Activated gamma-delta T cell (primary cell): ENCODE measurements around the gene SMARCC1.
"Not testable (repeated sequence)": the region's sequence is repeated elsewhere in the genome, so short reads cannot be mapped to it uniquely, and the experiment has no call there.

Source experiments
- DNase-seq: peaks from one replicate; lab custom pipeline; 2025; lab: John Stamatoyannopoulos, UW

The SMARCC1 gene

DNA sequence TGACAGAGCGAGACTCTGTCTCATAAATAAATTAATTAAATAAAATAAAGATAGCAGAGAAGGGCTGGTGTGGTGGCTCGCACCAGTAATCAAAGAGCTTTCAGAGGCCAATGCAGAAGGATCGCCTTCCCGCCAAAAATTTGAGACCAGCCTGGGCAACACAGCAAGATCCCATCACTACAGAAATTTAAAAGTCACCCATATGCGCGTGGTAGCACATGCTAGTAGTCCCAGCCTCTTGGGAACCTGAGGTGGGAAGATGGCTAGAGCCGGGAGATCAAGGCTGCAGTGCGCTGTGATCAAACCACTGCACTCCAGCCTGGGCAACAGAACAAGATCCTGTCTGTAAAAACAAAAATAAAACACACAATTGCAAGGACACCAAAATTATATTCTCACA is 9.6 kb downstream of the SMARCC1 start:
- no peak for DNase-seq

DNA sequence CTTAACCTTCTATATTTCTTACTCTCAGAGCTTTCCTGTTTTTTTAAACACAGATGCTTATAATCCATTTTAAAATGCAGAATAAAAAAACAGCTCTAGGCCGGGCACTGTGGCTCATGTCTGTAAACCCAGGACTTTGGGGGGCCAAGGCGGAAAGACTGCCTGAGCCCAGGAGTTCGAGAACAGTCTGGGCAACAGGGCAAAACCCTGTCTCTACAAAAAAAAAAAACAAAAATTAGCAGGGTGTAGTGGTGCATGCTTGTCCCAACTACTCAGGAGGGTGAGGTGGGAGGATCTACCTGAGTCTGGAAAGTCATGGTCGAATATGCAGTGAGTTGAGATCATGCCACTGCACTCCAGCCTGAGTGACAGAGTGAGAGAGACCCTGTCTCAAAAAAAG is 15.5 kb downstream of the SMARCC1 start:
- DNase-seq, result no peak

DNA sequence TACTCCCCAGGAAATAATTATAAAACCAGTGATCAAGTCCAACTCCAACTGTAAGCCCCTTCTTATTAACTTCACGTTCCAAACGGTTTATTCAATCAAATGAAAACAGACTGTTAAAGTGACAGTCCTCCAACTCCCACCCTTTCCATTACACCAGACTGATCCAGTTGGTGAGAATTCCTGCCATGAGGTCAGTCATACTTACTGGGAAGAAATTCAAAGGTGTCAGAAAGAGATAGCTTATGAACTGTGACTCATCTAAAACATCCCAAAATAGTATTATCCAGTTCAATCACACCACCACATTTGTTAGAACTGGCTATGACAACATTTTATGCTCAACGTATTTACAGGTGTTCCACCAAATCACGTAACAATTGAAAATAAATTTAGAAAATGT is 19.5 kb downstream of the SMARCC1 start:
- DNase-seq, result no peak

DNA sequence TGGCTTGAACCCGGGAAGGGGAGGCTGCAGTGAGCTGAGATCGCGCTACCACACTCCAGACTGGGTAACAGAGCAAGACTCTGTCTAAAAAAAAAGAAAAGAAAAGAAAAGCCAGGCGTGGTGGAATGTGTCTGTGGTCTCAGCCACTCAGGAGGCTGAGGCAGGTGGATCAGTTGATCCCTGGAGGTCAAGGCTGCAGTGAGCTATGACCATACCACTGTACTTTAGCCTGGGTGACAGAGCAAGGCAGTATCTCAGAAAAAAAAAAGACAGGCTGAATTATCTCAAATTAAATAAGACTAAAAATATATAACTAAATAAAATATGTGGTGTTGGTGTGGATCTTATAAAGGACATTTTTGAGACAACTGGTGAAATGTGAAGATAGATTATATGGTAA is 20.6 kb downstream of the SMARCC1 start:
- no peak for DNase-seq

DNA sequence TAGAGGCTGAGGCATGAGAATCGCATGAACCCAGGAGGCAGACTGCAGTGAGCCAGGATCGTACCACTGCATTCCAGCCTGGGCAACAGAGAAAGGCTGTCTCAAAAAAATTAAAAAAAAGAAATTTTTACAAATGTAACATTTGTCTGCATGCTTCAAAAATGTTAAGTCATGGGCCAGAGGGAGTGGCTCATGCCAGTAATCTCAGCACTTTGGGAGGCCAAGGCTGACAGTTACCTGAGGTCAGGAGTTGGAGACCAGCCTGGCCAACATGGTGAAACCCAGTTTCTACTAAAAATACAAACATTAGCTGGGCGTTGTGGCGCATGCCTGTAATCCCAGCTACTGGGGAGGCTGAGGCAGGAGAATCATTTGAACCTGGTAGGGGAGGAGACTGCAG is 21.5 kb downstream of the SMARCC1 start:
- DNase-seq, result not testable (repeated sequence)

DNA sequence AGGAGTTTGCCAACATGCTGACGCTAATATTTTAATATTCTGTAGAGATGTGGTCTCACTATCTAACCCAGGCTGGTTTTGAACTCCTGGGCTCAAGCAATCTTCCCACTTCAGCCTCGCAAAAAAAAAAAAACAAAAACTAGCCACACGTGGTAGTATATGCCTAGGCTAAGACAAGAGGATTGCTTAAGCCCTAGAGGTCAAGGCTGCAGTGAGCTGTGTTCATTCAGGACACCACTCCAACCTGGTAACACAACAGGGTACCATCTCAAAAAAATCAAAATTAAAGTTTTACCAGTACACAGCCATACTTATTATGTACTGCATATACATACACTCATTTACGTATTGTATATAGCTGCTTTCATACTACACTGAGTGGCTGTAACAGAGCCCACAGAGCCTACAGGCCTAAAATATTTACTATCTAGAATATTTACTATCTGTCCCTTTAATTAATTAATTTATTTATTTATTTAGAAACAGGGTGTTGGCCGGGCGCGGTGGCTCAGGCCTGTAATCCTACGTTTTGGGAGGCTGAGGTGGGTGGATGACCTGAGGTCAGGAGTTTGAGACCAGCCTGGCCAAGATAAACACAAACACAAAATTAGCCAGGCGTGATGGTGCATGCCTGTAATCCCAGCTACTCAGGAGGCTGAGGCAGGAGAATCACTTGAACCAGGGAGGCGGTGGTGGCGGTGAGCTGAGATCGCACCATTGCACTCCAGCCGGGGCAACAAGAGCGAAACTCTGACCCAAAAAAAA is 23.2 kb downstream of the SMARCC1 start:
- DNase-seq, result no peak

DNA sequence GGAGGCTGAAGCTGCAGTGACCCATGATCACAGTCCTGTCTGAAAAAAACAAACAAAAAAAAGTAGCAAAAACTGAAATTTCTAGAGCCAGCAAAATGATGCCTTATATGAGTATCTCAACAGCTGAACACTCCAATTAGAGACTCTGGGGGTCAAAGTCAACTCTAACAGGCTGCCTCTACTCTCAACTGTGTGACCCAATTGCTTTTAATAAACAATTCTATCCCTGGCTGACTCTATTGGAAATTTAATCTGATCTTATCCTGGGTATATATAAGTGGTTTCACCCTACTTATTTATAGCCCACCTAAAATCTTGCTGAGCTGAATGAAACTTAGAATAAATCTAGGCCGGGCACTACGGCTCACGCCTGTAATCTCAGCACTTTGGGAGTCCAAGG is 29.0 kb downstream of the SMARCC1 start:
- DNase-seq, result no peak

DNA sequence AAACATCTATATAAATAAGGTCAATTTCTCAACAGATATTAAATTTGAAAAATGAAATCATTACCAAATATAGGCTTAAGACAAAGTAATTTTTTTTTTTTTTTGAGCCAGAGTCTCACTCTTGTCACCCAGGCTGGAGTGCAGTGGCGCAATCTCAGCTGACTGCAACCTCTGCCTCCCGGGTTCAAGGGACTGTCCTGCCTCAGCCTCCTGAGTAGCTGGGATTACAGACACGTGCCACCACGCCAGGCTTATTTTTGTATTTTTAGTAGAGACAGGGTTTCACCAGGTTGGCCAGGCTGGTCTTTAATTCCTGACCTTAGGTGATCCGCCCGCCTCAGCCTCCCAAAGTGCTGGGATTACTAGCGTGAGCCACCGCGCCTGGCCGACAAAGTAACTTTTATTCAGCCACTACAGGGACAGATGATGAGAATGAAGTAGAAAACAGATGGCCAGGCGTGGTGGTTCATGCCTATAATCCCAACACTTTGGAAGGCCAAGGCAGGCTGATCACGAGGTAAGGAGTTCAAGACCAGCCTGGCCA is 30.8 kb downstream of the SMARCC1 start:
- not testable (repeated sequence) for DNase-seq

DNA sequence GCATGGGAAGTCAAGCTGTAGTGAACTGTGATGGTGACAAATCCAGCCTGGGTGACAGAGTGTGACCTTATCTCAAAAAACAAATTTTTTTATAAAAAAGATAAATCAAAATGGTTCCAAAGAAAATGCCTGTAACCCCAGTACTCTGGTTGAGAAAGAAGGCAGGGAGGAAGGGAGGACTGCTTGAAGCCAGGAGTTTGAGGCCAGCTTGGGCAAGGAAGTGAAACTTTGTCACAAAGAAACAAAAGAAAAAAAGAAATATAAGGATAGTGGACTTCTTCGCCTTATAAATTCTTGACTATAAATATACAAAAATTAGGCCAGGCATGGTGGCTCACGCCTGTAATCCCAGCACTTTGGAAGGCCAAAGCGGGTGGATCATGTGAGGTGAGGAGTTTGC is 34.1 kb downstream of the SMARCC1 start:
- no peak for DNase-seq

DNA sequence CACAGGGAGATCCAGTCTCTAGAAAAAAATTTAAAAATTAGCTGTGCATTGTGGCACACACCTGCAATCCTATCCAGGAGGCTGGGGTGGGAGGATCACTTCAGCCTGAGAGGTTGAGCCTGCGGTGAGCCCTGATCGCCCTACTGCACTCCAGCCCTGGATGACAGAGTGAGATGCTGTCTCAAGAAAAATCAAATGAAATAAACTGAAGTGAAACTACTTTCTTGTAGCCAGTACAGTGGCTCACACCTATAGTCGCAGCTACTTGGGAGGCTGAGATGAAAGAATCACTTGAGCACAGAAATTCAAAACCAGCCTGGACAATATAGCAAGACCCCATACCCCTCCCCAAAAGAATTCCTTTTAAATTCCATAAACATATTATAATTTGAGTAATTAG is 35.4 kb downstream of the SMARCC1 start:
- no peak for DNase-seq

DNA sequence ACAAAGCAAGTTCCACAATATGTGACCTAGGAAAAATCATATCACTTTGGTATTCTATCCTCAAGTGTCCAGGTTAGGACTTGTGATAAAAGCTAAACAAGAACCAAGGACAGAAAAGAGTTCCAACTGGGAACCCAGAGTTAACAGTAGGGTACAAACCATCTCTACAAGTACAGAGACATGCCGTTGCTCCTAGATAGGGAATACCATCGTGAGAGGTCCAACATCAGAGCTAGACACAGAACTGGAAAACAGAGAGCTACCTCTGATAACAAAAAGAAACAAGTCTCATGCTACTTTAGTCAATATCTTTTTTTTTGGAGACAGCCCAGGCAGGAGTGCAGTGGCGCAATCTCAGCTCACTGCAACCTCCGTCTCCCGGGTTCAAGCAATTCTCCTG is 37.8 kb downstream of the SMARCC1 start:
- DNase-seq, result no peak

DNA sequence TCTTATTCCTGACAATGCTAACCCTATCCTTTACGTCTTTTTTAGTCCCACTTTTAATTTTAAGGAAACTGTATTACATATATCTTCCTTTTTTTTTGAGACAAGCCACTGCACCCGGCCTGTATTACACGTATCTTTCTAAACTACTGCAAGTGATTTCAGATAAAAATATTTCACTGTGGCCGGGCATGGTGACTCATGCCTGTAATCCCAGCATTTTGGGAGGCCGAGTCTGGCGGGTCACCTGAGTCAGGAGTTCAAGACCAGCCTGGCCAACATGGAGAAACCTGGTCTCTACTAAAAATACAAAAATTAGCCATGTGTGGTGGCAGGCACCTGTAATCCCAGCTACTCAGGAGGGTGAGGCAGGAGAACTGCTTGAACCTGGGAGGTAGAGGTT is 38.3 kb downstream of the SMARCC1 start:
- not testable (repeated sequence) for DNase-seq

DNA sequence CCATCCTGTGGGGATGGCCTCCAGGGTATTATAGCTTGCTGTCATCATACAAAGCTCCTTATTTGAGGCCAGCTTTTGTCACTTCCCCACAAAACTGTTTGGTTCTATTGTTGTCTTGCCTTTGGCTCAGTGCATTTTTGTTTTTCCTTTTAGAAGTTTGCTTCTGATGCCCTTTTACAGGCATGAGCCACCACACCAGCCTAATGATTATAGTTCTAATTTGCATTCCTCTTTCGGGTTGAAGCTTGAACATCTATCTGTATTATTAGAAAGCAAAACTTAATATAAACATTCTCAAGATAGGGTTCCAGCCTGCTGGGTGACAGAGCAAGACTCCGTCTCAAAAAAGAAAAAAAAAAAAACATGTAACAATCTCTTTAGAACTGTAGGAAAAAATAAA is 39.8 kb downstream of the SMARCC1 start:
- DNase-seq, result no peak

DNA sequence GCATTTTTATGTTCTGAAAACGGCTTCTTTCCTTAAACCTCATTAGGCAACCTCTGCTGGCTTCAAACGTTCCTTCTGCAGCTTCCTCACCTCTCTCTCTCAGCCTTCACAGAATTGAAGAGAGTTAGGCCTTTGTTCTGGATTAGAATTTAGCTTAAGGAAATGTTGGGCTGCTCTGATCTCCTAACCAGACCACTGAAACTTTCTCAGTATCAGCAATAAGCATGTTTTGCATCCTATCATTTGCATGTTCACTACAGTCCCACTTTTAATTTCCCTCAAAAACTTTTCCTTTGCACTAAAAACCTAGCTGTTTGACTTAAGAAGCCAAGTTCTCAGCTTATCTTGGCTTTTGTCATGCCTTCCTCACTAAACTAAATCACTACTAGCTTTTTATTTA is 49.5 kb downstream of the SMARCC1 start:
- no peak for DNase-seq

DNA sequence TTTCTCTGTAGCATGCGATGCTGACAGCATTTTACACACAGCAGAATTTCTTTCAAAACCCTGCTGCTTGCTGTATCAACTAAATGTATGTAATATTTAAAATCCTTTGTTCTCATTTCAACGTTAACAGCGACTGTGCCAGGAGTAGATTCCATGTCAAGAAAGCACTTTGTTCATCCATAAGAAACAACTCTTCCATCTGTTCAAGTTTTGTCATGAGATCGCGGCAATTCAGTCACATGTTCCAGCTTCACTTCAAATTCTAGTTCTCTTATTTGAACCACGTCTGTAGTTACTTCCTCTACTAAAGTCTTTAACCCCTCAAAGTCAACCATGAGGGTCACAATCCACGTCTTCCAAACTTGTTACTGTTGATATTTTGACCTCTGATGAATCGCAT is 50.6 kb downstream of the SMARCC1 start:
- DNase-seq, result no peak

DNA sequence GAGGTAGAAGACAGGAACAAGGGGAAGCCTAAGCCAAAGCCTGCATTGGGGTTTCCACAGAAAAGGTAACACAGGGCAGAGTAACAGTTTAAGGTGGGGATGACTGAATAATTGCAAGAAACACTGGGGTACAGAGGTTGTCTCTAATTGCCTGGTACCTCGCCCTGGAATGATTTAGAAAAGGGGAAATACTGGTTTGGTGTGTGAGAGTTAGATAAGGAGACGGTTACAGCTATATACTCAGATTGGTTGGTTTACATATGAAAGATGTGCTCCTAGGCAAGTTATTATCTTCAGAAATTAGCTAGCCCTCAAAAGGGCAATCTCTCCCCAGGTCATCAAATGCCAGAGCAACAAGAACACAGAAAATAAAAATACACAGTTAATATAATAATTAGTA is 58.8 kb downstream of the SMARCC1 start:
- no peak for DNase-seq

DNA sequence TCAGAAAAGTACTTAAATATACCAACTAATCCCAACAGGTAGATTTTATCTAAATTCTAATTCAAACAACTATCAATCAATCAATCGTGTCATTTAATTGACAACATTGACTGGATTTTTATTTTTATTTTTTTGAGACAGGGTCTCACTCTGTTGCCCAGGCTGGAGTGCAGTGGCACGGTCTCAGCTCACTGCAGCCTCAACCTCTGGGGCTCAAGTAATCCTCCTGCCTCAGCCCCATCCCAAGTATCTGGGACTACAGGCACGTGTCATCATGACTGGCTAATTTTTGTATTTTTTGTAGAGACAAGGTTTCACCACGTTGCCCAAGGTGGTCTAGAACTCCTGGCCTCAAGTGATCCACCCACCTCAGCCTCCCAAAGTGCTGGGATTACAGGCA is 64.2 kb downstream of the SMARCC1 start:
- DNase-seq, result not testable (repeated sequence)

DNA sequence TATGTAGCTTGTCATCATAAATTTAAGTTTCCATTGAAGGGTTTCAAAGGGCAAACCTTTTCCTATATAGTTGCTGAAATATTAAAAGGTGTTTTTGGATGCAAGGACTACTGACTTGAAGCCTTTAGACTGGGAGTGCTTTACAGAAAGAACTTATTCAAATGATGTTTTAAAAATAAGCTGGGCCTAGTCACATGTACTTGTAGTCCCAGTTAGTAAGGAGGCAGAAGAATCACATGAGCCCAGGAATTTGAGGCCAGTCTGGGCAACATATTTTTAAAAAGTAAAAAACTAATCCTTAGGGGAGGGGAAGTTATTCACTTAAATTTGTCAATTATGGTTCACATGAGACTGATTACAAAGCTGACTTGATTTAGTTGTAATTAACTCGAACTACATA is 65.0 kb downstream of the SMARCC1 start:
- DNase-seq, result no peak

DNA sequence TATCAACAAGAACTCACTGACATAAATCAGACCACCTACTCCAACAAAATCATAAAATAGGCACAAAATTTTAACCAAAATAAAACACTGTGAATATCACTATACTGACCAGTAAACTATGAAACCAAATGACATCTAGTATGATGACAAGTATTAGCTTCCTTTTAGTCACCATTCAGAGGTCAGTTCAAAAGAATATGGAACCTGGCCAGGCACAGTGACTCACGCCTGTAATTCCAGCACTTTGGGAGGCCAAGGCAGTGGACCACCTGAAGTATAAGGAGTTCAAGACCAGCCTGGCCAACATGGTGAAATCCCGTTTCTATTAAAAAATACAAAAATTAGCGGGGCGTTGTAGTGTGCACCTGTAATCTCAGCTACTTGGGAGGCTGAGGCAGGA is 65.8 kb downstream of the SMARCC1 start:
- no peak for DNase-seq

DNA sequence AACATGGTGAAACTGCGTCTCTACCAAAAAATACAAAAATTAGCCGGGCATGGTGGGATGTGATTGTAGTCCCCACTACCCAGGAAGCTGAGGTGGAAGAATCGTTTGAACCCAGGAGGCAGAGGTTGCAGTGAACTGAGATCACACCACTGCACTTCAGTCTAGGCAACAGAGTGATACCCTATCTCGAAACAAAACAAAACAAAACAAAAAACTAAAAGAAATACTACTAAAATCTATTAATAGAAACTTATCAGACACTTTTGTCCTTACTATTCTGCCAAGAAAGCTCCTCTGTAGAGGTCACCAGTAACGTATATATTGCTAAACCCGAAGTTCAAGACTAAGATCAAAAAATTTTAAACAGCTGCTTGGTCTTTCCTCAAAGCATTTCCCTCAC is 67.1 kb downstream of the SMARCC1 start:
- DNase-seq, result no peak

DNA sequence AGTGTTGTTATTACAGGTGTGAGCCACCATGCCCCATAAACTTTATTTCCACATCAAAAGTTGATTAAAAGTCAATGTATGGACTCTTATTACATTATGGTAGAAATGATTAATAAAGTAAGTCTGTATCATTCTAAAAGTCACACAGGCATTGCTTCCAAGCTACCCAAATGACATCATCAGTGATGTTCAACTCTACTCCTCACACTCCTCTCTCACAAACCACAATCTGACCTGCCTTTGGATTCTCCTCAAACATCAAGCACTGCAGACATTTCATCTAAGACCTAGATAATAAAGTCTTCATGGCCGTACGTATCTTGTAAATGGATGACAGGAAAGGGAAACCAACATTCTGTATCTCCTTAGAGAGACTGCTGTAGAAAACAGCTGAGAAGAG is 68.0 kb downstream of the SMARCC1 start:
- DNase-seq, result no peak

DNA sequence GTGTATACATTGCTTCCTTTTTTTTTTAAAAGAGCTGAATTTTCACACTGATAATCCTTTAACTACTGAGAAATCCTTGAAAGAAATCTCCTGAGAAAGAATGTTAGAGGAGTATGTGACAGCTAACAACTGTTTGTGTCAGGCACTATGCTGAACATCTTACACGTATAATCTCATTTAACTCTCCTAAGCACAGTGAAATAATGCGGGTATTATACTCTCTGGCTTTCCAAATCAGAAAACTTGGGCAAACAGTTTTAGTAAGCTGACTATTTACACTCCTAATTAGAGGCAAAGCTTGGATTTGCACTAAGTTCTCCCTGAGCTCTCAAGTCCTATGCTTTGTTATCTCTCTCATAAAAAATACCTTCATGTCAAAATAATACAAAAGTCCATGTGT is 69.3 kb downstream of the SMARCC1 start:
- no peak for DNase-seq

DNA sequence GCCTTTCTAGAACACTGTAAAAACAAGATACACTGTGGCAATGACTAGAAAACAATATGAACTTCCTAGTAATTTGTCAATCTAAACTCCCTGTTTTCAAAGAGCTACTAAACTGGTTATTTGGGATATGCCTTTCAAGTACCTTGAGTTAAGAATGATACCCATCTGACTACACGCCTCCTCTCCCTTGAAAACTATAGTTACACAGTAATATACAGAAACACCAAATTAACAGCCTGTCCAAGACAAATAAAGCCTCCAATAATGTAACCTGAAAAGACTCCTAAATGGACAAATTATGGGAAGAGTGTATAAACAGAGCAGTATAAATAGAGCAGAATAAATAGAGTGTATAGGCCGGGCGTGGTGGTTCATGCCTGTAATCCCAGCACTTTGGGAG is 70.1 kb downstream of the SMARCC1 start:
- no peak for DNase-seq

DNA sequence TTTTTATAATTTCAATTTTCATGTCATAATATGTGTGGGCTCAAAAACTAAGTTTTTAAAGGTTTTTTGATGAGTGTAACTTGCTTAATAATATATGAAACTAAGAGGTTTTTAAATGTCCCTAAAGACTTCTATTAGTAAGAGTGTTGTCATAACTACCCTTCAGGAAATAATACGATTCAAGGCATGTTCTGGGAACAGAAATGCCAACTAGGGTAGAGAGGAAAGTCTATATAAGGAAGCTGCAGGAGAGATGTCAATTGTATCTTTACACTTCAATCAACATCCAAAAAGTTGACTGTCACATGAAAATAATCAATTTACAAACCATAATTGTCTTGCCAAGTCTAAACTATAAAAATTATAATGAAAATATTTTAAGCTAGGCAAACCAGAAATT is 76.3 kb downstream of the SMARCC1 start:
- no peak for DNase-seq
